SU-DHL-6 (cell line): ENCODE results near the gene CADM1.

Experiments
- EZH2phosphoT487 ChIP-seq: fragments of 200-600 bp; sonication (generic), shearing (Covaris generic); conservative IDR thresholded peaks from 2 replicates; pipeline ENCODE4 v1.6.1; 2018; ENCODE audit warnings: mild to moderate bottlenecking, antibody characterized with exemption, low read length, moderate library complexity, mixed read lengths
- TF ChIP-seq, protein P1 (sequence below): fragments of 200-600 bp; sonication (generic); IDR thresholded peaks from one replicate; pipeline ENCODE4 v1.5.1; 2017; ENCODE audit warnings: antibody characterized with exemption, mild to moderate bottlenecking, low read length, moderate library complexity; ENCODE audit not compliant: insufficient read depth, poor library complexity, severe bottlenecking

GRCh38 chr11:115145324-115145723 is 358.9 kb downstream of the CADM1 start:
- no peak for TF ChIP-seq EZH2phosphoT487
- TF ChIP-seq, protein P1, sequence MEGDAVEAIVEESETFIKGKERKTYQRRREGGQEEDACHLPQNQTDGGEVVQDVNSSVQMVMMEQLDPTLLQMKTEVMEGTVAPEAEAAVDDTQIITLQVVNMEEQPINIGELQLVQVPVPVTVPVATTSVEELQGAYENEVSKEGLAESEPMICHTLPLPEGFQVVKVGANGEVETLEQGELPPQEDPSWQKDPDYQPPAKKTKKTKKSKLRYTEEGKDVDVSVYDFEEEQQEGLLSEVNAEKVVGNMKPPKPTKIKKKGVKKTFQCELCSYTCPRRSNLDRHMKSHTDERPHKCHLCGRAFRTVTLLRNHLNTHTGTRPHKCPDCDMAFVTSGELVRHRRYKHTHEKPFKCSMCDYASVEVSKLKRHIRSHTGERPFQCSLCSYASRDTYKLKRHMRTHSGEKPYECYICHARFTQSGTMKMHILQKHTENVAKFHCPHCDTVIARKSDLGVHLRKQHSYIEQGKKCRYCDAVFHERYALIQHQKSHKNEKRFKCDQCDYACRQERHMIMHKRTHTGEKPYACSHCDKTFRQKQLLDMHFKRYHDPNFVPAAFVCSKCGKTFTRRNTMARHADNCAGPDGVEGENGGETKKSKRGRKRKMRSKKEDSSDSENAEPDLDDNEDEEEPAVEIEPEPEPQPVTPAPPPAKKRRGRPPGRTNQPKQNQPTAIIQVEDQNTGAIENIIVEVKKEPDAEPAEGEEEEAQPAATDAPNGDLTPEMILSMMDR, result no peak
